IPS DF 6.9 (cell line): ENCODE data around the gene RACGAP1.

Experiments used
- DNase-seq: peaks from one replicate; pipeline ENCODE4 v3.0.0-alpha.2; 2013; ENCODE audit warnings: low read depth, low spot score
- H3K27ac ChIP-seq: one replicate; pipeline ENCODE4 v1.5.1; 2013; ENCODE audit warnings: low read length, control low read depth
- H3K27me3 ChIP-seq: 2 replicates; pipeline ENCODE4 v1.6.1; 2013; ENCODE audit warnings: mild to moderate bottlenecking, low read length; ENCODE audit not compliant: control insufficient read depth, insufficient read depth
- H3K36me3 ChIP-seq: 2 replicates; pipeline ENCODE4 v1.6.1; 2013; ENCODE audit warnings: low read length; ENCODE audit not compliant: control insufficient read depth, insufficient read depth
- H3K4me1 ChIP-seq: 2 replicates; pipeline ENCODE4 v1.6.1; 2013; ENCODE audit warnings: low read length; ENCODE audit not compliant: control insufficient read depth, insufficient read depth
- H3K4me3 ChIP-seq: 2 replicates; pipeline ENCODE4 v1.5.1; 2013; ENCODE audit warnings: mild to moderate bottlenecking, low read length
- H3K9me3 ChIP-seq: 2 replicates; pipeline ENCODE4 v1.6.1; 2013; ENCODE audit warnings: low read length, inconsistent platforms; ENCODE audit not compliant: control insufficient read depth, insufficient read depth
- WGBS: extraction: QIAGEN DNeasy Blood & Tissue Kit; methylation state at CpG from one replicate; pipeline ENCODE4 v1.1.7; 2013; ENCODE audit warnings: mixed read lengths, missing lambda C conversion rate; ENCODE audit not compliant: insufficient read length, insufficient coverage; 5-methylcytosine and 5-hydroxymethylcytosine counted together

RACGAP1 gene

DNA sequence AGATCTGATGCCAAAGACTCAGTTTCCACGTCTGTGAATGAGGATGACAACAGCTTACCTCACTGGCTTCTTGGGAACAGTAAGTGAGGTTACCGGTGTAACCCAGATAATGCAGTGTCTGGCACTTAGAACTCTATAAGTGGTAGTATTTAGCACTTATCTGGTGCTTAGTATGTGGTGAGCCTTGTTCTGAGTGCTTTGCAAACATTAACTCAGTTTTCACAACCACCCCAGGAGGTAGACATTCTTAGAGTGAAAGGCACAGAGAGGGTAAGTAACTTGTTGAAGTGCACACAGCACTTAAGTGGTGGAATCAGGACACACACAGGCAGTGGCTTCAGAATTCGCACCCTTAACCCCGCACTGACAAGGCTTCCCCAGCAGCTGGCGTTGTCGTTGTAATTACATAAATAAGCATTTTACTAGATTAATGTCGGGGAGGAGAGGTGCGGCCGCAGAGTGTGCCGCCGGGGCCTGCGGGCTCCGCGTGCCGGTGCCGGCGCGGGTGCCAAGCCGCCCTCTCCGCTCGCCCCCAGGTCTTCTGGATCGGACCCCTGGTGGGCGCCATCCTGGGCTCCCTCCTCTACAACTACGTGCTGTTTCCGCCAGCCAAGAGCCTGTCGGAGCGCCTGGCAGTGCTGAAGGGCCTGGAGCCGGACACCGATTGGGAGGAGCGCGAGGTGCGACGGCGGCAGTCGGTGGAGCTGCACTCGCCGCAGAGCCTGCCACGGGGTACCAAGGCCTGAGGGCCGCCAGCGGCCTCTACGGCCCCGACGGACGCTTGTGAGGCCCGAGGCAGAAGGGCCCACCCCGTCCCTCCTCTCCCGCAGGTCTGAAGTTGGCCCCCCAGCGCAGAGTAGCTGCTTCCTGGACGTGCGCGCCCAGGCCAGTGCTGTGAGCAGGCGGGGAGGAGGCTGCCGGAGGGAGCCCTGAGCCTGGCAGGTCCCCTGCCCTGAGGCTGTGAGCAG lies 70.1 kb downstream of the RACGAP1 start:
- Histone ChIP-seq H3K27ac (no peak overlapping the region), H3K9me3 (no peaks in the 10 kb centered on the region), H3K4me3 (no peak overlapping the region), H3K27me3 (peaks cover 2% of the 10 kb centered on the region; the same call in 1 of the 2 replicates), H3K36me3 (no peaks in the 10 kb centered on the region), H3K4me1 (peaks cover 2% of the 10 kb centered on the region)
- WGBS = no CpG with 5 or more reads among the region's 53 CpGs
- no peak for DNase-seq

DNA sequence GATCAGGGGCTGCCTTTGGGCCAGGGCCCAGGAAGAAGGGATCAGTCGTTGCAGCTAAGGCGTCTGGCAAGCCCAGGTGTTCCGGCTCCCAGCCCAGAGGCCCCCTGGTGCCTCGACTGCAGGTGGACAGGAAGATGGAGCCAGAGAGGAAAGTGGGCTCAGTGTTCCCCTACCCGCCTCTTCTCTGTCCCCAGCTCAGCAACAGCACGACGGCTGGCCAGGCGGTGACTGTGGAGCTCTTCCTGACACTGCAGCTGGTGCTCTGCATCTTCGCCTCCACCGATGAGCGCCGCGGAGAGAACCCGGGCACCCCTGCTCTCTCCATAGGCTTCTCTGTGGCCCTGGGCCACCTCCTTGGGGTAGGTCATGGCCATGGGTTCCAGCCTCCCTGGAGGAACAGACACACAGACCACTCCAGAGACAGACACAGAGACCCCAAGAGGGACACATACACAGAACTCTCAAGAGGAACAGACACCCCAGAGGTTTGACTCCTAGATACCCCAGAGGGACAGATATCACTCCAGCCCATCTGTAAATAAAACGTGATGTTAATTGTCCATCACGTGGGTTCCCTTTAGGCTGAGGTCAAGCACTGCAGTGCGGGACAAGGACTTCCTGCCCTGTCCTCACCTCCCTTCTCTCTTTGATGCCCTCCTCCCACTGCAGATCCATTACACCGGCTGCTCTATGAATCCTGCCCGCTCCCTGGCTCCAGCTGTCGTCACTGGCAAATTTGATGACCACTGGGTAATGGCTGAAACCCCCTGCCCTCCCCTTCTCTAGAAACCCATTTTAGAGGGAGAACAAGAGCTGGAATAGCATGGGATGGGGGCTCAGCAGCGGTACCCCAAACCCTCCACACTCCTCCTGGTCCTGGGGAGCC lies 71.1 kb downstream of the RACGAP1 start:
- DNase-seq = no peak
- Histone ChIP-seq H3K27me3 (no peaks in the 10 kb centered on the region; the same call in 1 of the 2 replicates), H3K4me3 (no peak overlapping the region), H3K36me3 (no peaks in the 10 kb centered on the region), H3K27ac (no peak overlapping the region), H3K9me3 (no peaks in the 10 kb centered on the region), H3K4me1 (no peaks in the 10 kb centered on the region)
- no CpG with 5 or more reads among the region's 21 CpGs for WGBS

DNA sequence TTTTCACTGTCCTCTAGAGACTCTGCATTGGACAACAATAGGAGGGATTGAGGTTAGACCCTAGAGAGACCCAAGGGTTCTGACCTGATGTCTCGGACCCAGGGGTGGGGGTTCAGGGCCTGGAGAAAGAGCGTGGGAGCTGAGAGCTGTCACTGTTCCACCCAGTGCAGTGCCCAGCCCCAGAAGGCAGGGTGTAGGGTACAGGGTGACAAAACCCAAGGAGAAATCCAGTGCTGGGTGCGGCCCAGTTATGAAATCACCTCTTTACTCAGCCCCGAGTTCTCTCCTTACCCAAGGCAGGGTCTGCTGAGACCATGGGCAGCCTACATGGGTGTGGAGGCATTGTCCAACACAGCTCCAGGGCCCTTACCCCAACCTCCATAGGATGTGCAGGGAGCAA lies 72.1 kb downstream of the RACGAP1 start:
- no peaks in the 10 kb centered on the region for H3K4me1 ChIP-seq
- DNase-seq = no peak
- no peaks in the 10 kb centered on the region; the same call in 1 of the 2 replicates for H3K27me3 ChIP-seq
- no CpG with 5 or more reads among the region's 4 CpGs for WGBS
- no peaks in the 10 kb centered on the region for H3K9me3 ChIP-seq
- no peak overlapping the region for H3K27ac ChIP-seq
- H3K4me3 ChIP-seq = no peak overlapping the region
- no peaks in the 10 kb centered on the region for H3K36me3 ChIP-seq

DNA sequence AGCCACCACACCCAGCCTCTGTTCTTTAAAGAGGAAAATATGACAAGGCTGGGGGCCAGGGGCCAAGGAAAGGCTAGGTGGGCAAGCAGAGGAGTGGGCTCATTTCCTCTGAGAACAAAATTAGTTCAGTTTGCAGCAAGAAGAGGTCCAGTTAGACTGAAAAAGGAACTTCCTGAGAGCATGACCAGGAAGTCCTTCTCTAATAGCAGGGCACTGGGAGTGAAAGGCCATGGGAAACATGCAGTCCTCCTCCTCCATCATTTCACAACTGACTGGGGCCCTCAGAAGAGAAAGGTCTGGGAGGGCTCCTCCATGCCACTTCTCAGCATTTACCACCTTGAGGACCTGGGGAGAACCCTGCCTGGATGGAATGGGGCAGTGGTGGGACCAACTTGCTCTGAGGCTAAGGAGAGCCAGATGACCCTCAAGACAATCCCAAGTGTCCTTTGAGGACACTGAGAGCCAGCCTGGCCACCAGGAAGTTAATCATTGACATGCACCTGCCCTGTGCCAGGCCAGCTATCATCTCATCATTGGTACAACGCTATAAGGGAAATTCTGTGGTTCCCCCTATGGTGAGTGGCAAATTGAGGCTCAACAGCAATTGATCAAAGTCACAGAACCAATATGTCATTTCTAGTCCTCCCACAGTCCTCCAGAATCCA lies 72.8 kb downstream of the RACGAP1 start:
- H3K36me3 ChIP-seq = no peaks in the 10 kb centered on the region
- no CpG with 5 or more reads among the region's 1 CpG for WGBS
- no peak overlapping the region for H3K27ac ChIP-seq
- no peak overlapping the region for H3K4me3 ChIP-seq
- DNase-seq = no peak
- peaks cover 2% of the 10 kb centered on the region; the same call in 1 of the 2 replicates for H3K4me1 ChIP-seq
- no peaks in the 10 kb centered on the region; the same call in 1 of the 2 replicates for H3K27me3 ChIP-seq
- no peaks in the 10 kb centered on the region for H3K9me3 ChIP-seq

DNA sequence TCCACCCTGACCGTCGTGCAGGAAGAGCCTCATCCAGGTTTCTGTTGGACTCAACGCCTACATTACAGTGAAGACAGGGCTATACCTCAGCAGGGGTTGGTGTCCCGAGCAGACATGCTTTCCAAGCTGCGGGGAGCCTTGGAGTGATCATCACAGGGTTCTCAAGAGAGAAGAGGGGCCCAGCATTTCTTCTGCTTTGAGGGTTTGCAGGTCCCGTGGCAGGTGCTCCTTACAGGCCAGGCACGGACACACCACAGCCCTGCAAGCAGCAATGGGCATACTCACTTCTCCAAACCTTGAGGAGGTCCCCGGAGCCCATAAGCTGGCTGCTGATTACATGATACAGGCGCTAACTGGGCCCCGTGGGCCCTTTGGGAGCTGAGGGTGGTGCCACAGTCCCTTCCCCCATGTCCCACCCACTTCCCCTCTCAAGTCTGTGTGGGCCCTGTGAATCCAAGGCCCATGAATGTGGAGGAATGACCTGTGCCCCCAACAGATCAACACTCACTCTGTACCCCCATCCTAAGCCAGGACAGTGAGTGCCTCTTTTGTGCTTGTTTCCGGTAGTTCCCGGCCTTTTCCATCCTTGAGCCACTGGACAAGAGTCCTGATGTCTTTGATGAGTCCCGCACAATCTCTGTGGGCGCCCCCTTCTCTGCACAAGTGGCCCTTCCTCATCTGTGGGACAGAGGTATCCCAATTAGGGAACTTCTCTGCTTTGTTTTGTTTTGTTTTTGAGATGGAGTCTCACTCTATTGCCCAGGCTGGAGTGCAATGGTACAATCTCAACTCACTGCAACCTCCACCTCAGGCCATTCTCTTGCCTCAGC lies 73.7 kb downstream of the RACGAP1 start:
- Histone ChIP-seq H3K9me3 (no peaks in the 10 kb centered on the region), H3K4me3 (no peak overlapping the region), H3K4me1 (peaks cover 2% of the 10 kb centered on the region; the same call in 1 of the 2 replicates), H3K27ac (no peak overlapping the region), H3K27me3 (no peaks in the 10 kb centered on the region; the same call in 1 of the 2 replicates), H3K36me3 (no peaks in the 10 kb centered on the region)
- no CpG with 5 or more reads among the region's 14 CpGs for WGBS
- no peak for DNase-seq

DNA sequence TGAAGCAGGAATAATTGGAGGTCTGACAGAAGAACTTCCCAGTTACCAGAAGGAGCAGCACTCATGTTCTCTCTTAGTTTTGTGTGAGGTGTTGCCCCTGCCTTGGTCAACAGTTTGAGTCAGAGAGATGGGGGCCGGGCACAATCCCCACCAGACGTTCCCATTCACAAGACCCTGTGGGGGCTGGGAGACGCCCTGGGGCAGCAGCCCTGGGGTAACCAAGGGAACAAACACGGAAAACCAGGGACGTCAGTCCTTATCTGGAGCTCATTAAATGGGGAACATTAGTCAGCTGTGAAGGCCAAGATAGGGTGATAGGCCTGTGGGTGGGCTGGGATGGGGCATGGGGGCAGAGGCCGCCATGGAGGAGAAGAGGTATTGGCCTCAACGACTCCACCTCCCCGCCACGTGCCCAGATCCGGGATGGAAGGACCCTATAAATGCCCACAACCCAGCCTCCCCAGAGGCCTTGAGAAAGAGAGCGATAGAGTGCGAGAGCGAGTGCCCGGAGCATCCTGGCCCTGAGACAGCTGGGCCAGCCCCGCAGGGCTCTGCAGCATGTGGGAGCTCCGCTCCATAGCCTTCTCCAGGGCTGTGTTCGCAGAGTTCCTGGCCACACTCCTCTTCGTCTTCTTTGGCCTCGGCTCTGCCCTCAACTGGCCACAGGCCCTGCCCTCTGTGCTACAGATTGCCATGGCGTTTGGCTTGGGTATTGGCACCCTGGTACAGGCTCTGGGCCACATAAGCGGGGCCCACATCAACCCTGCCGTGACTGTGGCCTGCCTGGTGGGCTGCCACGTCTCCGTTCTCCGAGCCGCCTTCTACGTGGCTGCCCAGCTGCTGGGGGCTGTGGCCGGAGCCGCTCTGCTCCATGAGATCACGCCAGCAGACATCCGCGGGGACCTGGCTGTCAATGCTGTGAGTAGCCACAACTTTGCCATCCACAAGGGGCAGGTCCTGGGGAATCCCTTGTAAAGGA lies 74.7 kb downstream of the RACGAP1 start, which contains the start of gene AQP2:
TSS of gene AQP2 (plus strand) at position 465 of the 979 bp plus-strand sequence. CDS start at position 559, 94 bp downstream.
- peaks cover 4% of the 10 kb centered on the region for H3K4me1 ChIP-seq
- no peak within 1 kb of the TSS for H3K4me3 ChIP-seq
- H3K36me3 ChIP-seq = no peaks in the 10 kb centered on the region
- H3K27ac ChIP-seq = no peak within 1 kb of the TSS
- DNase-seq = no peak
- H3K27me3 ChIP-seq = no peaks in the 10 kb centered on the region; the same call in 1 of the 2 replicates
- H3K9me3 ChIP-seq = no peaks in the 10 kb centered on the region
- WGBS = no CpG with 5 or more reads among the region's 32 CpGs

DNA sequence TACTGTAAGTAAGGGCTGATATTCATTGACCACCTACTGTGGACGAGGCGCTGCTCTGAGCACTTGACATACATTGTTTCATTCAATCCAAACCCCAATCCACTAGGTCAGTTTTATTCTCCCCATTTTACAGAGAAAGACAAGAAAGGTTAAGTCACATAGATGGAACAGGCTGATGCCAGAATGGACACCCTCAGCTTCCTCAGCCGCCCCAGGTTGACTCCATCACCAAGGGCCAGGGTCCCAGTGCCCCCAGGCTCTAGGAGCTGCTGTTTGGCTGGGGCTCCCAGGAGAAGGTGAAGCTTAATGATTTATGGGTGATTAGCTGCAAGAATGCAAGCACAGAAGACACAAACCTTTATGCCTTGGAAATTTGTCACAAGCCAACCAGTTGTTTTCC lies 75.4 kb downstream of the RACGAP1 start:
- no peaks in the 10 kb centered on the region; the same call in 1 of the 2 replicates for H3K27me3 ChIP-seq
- no peaks in the 10 kb centered on the region for H3K9me3 ChIP-seq
- WGBS = no CpG with 5 or more reads among the region's 3 CpGs
- no peaks in the 10 kb centered on the region for H3K36me3 ChIP-seq
- H3K4me3 ChIP-seq = no peak overlapping the region
- H3K27ac ChIP-seq = no peak overlapping the region
- no peak for DNase-seq
- H3K4me1 ChIP-seq = peaks cover 6% of the 10 kb centered on the region

DNA sequence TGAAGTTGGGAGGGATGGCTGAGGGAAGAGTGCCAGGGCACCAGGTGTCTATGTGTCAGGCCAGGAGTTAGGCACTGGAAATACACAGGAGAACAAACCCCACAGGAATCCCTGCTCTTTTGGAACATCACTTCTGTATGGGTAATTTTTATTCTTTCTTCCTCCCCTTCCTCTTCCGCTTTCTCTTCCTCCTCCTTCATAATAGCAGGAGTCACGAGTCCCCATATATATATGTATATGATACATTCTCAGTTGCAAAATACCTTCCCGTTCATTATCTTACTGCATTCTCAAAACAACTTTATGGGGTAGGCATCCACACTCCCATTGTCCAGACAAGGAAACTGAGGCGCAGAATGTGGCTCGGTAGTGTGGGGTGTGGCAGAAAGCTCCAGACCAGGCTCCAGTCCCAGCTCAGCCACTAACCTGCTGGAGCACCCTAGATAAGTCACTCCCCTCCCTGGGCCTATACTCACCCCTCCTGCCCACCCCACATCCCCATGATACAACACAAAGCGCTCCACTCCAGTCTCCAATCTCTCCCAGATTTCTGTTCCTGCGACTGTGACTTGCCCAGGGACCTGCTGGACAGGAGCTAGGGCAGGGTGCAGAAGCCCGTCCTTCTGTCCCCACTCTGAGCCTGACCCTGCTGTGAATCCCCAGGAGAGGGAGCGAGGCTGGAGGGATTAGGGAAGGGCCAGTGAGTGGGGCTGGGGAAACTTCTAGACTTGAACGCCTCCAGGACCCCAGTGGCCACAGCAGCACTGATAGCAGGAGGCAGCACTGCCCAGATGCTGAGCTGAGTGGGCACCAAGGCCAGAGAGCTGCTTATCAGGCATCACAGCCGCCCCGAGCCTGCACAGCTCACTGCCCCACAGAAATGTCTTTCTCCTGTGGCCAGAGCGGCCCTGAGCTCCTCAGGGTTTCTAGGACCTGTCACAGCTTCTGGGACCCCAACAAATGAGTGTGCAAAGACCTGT lies 76.1 kb downstream of the RACGAP1 start:
- no peaks in the 10 kb centered on the region for H3K36me3 ChIP-seq
- no peak overlapping the region for H3K4me3 ChIP-seq
- no peak overlapping the region for H3K27ac ChIP-seq
- no peaks in the 10 kb centered on the region for H3K27me3 ChIP-seq
- no peak for DNase-seq
- H3K9me3 ChIP-seq = no peaks in the 10 kb centered on the region
- no CpG with 5 or more reads among the region's 13 CpGs for WGBS
- H3K4me1 ChIP-seq = peaks cover 6% of the 10 kb centered on the region
